Keratinocyte (primary cell): ENCODE results near the gene PRRG1. TPM values are rescaled to one million over a fixed set of nuclear protein-coding genes. Genes with fewer than 3 reads are reported as not detected.
"Not testable (repeated sequence)": the region's sequence is repeated elsewhere in the genome, so short reads cannot be mapped to it uniquely, and the experiment has no call there.

Experiments
- DNase-seq: peaks from one replicate; pipeline ENCODE4 v3.0.0-alpha.2; 2011; ENCODE audit warnings: low read depth, missing footprints, low spot score
- FAIRE-seq: peaks from 2 replicates; lab custom pipeline; 2011; peaks lifted over from hg19 to GRCh38; lab: Jason Lieb, UNC
- H2AFZ ChIP-seq: 2 replicates; pipeline ENCODE4 v1.6.0; 2012; ENCODE audit warnings: low read length, control low read depth, inconsistent platforms; ENCODE audit not compliant: control insufficient read depth
- H3K27ac ChIP-seq: 2 replicates; pipeline ENCODE4 v1.5.1; 2011; ENCODE audit warnings: low read length; ENCODE audit not compliant: control insufficient read depth, insufficient read depth
- H3K27me3 ChIP-seq: 3 replicates; pipeline ENCODE4 v1.6.0; 2011; ENCODE audit warnings: low read length; ENCODE audit not compliant: control insufficient read depth, insufficient read depth; ENCODE audit errors: extremely low read depth
- H3K36me3 ChIP-seq, 2 experiments: 2 replicates in 1 of 2; 3 replicates in 1 of 2; pipeline ENCODE4 v1.5.1; 2011; ENCODE audit warnings: low read length in 2 of 2, mild to moderate bottlenecking in 1 of 2; ENCODE audit not compliant: control insufficient read depth in 2 of 2, insufficient read depth in 2 of 2; ENCODE audit errors: extremely low read depth in 1 of 2
- H3K4me1 ChIP-seq: 3 replicates; pipeline ENCODE4 v1.5.1; 2011; ENCODE audit warnings: low read length; ENCODE audit not compliant: control insufficient read depth, insufficient read depth; ENCODE audit errors: extremely low read depth
- H3K4me2 ChIP-seq: 3 replicates; pipeline ENCODE4 v1.6.0; 2011; ENCODE audit warnings: low read depth, low read length; ENCODE audit not compliant: control insufficient read depth, insufficient read depth; ENCODE audit errors: extremely low read depth
- H3K4me3 ChIP-seq, 3 experiments: fragments of 200-600 bp in 1 of 3; sonication (generic) in 1 of 3; 2 replicates in 2 of 3; 3 replicates in 1 of 3; pipeline ENCODE4 v1.5.1; 2011 to 2016; ENCODE audit warnings: low read length in 3 of 3, mild to moderate bottlenecking in 3 of 3, control low read depth in 2 of 3, inconsistent platforms in 1 of 3, low read depth in 1 of 3, mixed read lengths in 1 of 3, mixed run types in 1 of 3, moderate library complexity in 1 of 3; ENCODE audit not compliant: control insufficient read depth in 2 of 3, insufficient read depth in 2 of 3; ENCODE audit errors: extremely low read depth in 1 of 3
- H3K79me2 ChIP-seq: 2 replicates; pipeline ENCODE4 v1.6.0; 2012; ENCODE audit warnings: low read length; ENCODE audit not compliant: control insufficient read depth, insufficient read depth
- H3K9ac ChIP-seq: 3 replicates; pipeline ENCODE4 v1.6.0; 2011; ENCODE audit warnings: low read length; ENCODE audit not compliant: control insufficient read depth, insufficient read depth; ENCODE audit errors: extremely low read depth
- H3K9me1 ChIP-seq: 3 replicates; pipeline ENCODE4 v1.6.0; 2011; ENCODE audit warnings: low read length; ENCODE audit not compliant: control insufficient read depth, insufficient read depth; ENCODE audit errors: extremely low read depth
- H3K9me3 ChIP-seq: 2 replicates; pipeline ENCODE4 v1.5.1; 2012; ENCODE audit warnings: low read depth, low read length; ENCODE audit not compliant: control insufficient read depth
- H4K20me1 ChIP-seq: 3 replicates; pipeline ENCODE4 v1.6.0; 2011; ENCODE audit warnings: low read length; ENCODE audit not compliant: control insufficient read depth, insufficient read depth; ENCODE audit errors: extremely low read depth
- EZH2 ChIP-seq: IDR thresholded peaks from one replicate; pipeline ENCODE4 v1.6.1; 2012; ENCODE audit warnings: inconsistent platforms, mild to moderate bottlenecking, low read length, moderate library complexity
- dilution Hi-C: fragments of 300-500 bp; cut with MboI; formaldehyde crosslinking; loops from one replicate; pipeline ENCODE4 v1.7.0; 2020; ENCODE audit warnings: low sequenced_read_pairs; ENCODE audit not compliant: extremely low pct_ligation_motif_present
- polyA plus RNA-seq, 5 experiments: library from polyadenylated mRNA; depleted of rRNA in 3 of 5; stranded (reverse) in 3 of 5; stranded (forward) in 1 of 5; unstranded in 1 of 5; fragments of >200 nt; gene quantifications; 1 replicate in 1 of 5; 2 replicates in 3 of 5; 3 replicates in 1 of 5; pipeline versions ENCODE4 v1.2.1 to v1.2.3, GENCODE V29; 2011 to 2012; ENCODE audit warnings: missing spikeins in 2 of 5, low read depth in 1 of 5, low replicate concordance in 1 of 5
- TF ChIP-seq, protein P1 (sequence below), 3 experiments: IDR thresholded peaks in 1 of 3; conservative IDR thresholded peaks in 1 of 3; optimal IDR thresholded peaks in 1 of 3; 2 replicates in 2 of 3; 3 replicates in 1 of 3; pipeline versions ENCODE3 to v1.5.1; 2011; ENCODE audit warnings: low read length in 3 of 3, mild to moderate bottlenecking in 3 of 3, moderate library complexity in 2 of 3, control low read depth in 1 of 3, inconsistent platforms in 1 of 3; ENCODE audit not compliant: insufficient read depth in 2 of 3; ENCODE audit errors: extremely low read depth in 1 of 3

Gene PRRG1
- polyA plus RNA-seq, 1 donor (not counting 4 experiments of a cell fraction or from before 2014, with no cell fraction given) = 29.2 TPM

DNA sequence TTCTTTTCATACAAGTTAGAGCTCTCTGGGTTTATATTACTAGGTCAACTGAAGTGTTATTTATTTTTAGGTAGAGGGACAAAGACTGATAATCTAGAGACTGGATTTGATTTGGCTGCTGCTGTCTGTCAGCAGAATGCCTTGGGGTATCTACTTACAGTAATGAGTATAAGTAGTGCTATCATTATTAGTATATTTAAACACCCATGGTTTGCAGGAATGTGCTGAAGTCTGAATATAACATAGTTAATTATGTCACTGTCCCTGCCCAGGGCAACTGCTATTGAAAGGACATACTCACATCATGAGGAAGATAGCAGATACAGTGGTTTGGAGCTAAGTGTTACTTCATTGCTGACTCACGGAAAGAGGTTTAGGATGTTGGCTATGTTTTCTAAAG is 76.2 kb downstream of the PRRG1 start:
- H3K9ac ChIP-seq = no peak overlapping the region
- H3K4me3 ChIP-seq = no peak overlapping the region
- no peak overlapping the region for H2AFZ ChIP-seq
- no peak overlapping the region for H3K4me2 ChIP-seq
- TF ChIP-seq EZH2 = no peak
- TF ChIP-seq, protein P1, sequence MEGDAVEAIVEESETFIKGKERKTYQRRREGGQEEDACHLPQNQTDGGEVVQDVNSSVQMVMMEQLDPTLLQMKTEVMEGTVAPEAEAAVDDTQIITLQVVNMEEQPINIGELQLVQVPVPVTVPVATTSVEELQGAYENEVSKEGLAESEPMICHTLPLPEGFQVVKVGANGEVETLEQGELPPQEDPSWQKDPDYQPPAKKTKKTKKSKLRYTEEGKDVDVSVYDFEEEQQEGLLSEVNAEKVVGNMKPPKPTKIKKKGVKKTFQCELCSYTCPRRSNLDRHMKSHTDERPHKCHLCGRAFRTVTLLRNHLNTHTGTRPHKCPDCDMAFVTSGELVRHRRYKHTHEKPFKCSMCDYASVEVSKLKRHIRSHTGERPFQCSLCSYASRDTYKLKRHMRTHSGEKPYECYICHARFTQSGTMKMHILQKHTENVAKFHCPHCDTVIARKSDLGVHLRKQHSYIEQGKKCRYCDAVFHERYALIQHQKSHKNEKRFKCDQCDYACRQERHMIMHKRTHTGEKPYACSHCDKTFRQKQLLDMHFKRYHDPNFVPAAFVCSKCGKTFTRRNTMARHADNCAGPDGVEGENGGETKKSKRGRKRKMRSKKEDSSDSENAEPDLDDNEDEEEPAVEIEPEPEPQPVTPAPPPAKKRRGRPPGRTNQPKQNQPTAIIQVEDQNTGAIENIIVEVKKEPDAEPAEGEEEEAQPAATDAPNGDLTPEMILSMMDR (optimal IDR thresholded peaks at IDR 0.05 in 1 of 3, IDR thresholded peaks at IDR 0.05 in 1 of 3, conservative IDR thresholded peaks at IDR 0.05 in 1 of 3; ENCODE audit: extremely low read depth in 1 of 3, insufficient read depth in 2 of 3, low read length in 3 of 3) = no peak
- dilution Hi-C loops = no loop called here
- H4K20me1 ChIP-seq = no peaks in the 10 kb centered on the region
- no peaks in the 10 kb centered on the region for H3K36me3 ChIP-seq
- H3K9me1 ChIP-seq = no peaks in the 10 kb centered on the region
- H3K9me3 ChIP-seq = no peaks in the 10 kb centered on the region
- H3K27ac ChIP-seq = no peak overlapping the region
- DNase-seq (no peak), FAIRE-seq (no peak)
- H3K4me1 ChIP-seq = no peaks in the 10 kb centered on the region
- no peaks in the 10 kb centered on the region for H3K27me3 ChIP-seq
- H3K79me2 ChIP-seq = no peaks in the 10 kb centered on the region

DNA sequence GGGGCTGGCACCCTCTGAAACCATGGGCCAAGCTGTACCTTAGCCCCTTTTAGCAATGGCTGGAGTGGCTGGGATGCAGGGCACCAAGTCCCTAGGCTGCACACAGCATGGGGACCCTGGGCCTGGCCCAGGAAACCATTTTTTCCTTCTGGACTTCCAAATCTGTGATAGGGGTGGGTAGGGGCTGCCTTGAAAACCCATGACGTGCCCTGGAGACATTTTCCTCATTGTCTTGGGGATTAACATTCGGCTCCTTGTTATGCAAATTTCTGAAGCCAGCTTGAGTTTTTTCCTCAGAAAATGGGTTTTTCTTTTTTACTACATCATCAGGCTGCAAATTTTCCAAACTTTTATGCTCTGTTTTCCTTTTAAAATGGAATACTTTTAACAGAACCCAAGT is 79.8 kb downstream of the PRRG1 start:
- H3K9ac ChIP-seq, dilution Hi-C loops, H3K9me1 ChIP-seq, H3K4me3 ChIP-seq, H3K9me3 ChIP-seq, H3K79me2 ChIP-seq, H3K36me3 ChIP-seq, H2AFZ ChIP-seq, H3K27ac ChIP-seq, DNase-seq, H3K4me1 ChIP-seq, H3K4me2 ChIP-seq, FAIRE-seq, H3K27me3 ChIP-seq, H4K20me1 ChIP-seq: not testable (repeated sequence)

DNA sequence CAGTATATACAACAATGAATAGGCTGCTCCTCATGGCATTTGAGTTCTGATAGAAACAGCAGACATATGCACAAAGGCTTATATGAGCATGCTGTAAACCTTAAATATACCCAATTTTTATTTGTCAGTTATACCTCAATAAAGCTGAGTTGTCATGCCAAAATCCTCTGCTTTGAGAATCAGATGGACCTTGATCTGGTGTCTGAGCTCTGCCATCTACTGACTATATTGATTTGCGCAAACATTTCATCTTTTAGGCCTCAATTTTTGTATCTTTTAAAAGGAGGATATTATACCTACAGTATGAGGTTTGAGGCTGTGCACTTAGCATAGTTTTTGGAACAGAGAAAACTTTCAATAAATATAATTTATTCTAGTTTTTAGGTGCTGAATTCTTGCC is 85.2 kb downstream of the PRRG1 start:
- no peak overlapping the region for H3K4me2 ChIP-seq
- no peak overlapping the region for H2AFZ ChIP-seq
- DNase-seq (no peak), FAIRE-seq (no peak)
- H3K4me3 ChIP-seq = no peak overlapping the region
- dilution Hi-C loops = no loop called here
- TF ChIP-seq EZH2 = no peak
- TF ChIP-seq, protein P1 (optimal IDR thresholded peaks at IDR 0.05 in 1 of 3, IDR thresholded peaks at IDR 0.05 in 1 of 3, conservative IDR thresholded peaks at IDR 0.05 in 1 of 3; ENCODE audit: extremely low read depth in 1 of 3, insufficient read depth in 2 of 3, low read length in 3 of 3) = no peak
- no peaks in the 10 kb centered on the region for H3K27me3 ChIP-seq
- no peaks in the 10 kb centered on the region for H3K9me1 ChIP-seq
- no peaks in the 10 kb centered on the region for H3K4me1 ChIP-seq
- H3K79me2 ChIP-seq = no peaks in the 10 kb centered on the region
- H3K9ac ChIP-seq = no peak overlapping the region
- H3K9me3 ChIP-seq = no peaks in the 10 kb centered on the region
- no peaks in the 10 kb centered on the region for H3K36me3 ChIP-seq
- H3K27ac ChIP-seq = no peak overlapping the region
- H4K20me1 ChIP-seq = no peaks in the 10 kb centered on the region
